ENCODE data around the gene ATXN7L1.
"Not testable (repeated sequence)": the region's sequence is repeated elsewhere in the genome, so short reads cannot be mapped to it uniquely, and the experiment has no call there.

The ATXN7L1 gene

GRCh38 chr7:105613611-105614330, 262.6 kb downstream of the ATXN7L1 start:
- H3K4me3 ChIP-seq (ENCODE audit: low read length in 2 of 2): no peak overlapping the region

DNA sequence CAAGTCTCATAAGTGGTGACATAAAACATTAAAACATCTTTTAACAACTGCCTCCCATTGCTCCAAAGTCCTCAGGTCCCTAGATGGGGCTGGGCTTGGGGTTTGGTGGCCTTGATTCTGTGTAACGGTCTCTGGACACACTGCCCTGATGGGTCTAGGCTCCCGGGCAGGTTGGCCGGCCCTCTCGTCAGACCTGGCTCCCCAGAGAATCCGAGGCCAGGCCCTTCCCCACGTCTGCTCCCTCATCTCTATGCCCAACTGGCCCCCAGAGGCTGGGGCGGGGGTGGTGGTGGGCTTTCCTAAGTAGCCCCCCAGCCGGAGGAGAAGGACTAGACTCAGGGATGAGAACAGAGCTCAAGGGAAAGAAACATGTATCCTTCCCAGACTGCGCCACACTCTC, 263.6 kb downstream of the ATXN7L1 start:
- no peaks in the 10 kb centered on the region for H3K4me1 ChIP-seq (ENCODE audit: control insufficient read depth in 2 of 2, insufficient read depth in 2 of 2, low read length in 2 of 2)
- H3K9ac ChIP-seq (ENCODE audit: low read depth in 1 of 2, low read length in 2 of 2): no peak overlapping the region
- peaks cover 8 to 20% of the 10 kb centered on the region in 2 donors for H3K36me3 ChIP-seq (ENCODE audit: control insufficient read depth in 2 of 2, insufficient read depth in 2 of 2, low read length in 2 of 2)
- no peaks in the 10 kb centered on the region for H3K9me3 ChIP-seq (ENCODE audit: control insufficient read depth in 2 of 2, low read length in 2 of 2)
- no peak overlapping the region for H3K4me3 ChIP-seq (ENCODE audit: low read length in 2 of 2)
- no peaks in the 10 kb centered on the region for H3K27me3 ChIP-seq (ENCODE audit: control insufficient read depth in 2 of 2, insufficient read depth in 2 of 2, low read length in 2 of 2)
- H3K27ac ChIP-seq (ENCODE audit: low read depth in 2 of 2, low read length in 2 of 2): no peak overlapping the region

More at GRCh38 chr7:105613611-105614330, 262.6 kb downstream of the ATXN7L1 start:
- no peaks in the 10 kb centered on the region for H3K4me1 ChIP-seq (ENCODE audit: control insufficient read depth in 2 of 2, insufficient read depth in 2 of 2, low read length in 2 of 2)
- H3K9ac ChIP-seq (ENCODE audit: low read depth in 1 of 2, low read length in 2 of 2): no peak overlapping the region
- no peaks in the 10 kb centered on the region for H3K27me3 ChIP-seq (ENCODE audit: control insufficient read depth in 2 of 2, insufficient read depth in 2 of 2, low read length in 2 of 2)
- no peak overlapping the region for H3K27ac ChIP-seq (ENCODE audit: low read depth in 2 of 2, low read length in 2 of 2)
- no peaks in the 10 kb centered on the region for H3K9me3 ChIP-seq (ENCODE audit: control insufficient read depth in 2 of 2, low read length in 2 of 2)
- peaks cover 16 to 23% of the 10 kb centered on the region in 2 donors for H3K36me3 ChIP-seq (ENCODE audit: control insufficient read depth in 2 of 2, insufficient read depth in 2 of 2, low read length in 2 of 2)

DNA sequence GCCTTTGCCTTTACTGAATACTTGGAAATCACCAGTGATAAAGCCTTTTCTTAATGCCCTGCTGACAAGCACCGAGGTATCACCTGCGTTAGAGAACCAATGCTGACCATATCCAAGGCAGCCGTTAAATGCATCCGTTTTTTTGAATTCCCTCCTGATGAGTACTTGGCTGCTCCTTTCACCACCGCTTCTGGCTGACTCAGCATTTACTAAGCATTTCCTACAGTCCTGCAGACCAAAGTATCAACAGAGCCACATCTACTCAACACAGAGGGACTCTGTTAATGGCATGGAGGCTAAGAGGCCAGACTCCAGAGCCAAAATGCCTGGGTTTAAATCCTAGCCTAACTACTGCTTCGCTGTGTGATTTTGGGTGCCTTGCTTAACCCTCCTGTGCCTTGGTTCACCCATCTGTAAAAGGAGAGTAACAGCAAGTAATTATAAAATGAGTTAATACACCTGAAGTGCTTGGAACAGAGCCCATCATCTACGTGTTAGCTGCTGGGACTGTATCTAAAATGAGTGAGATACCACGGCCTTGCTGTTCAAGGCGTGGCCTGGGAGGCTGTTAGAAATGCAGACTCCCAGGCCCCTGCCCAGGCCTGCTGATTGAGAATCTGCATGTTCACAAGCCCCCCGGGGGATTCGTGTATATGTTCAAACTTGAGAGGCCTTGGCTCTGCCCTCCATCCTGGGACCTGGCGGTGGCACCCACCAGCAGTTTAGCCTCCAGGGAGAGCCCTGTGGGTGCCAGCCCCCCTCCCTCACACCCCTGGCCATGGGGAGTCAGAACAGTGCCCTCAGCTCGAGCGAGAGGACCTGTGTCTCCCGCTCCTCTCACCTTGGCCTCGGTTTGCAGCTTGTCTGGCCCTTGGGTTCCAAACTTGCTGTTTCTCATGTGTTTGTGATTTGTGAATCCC, 264.3 kb downstream of the ATXN7L1 start:
- Histone ChIP-seq H3K4me3 (ENCODE audit: low read length in 2 of 2) (no peak overlapping the region), H3K27me3 (ENCODE audit: control insufficient read depth in 2 of 2, insufficient read depth in 2 of 2, low read length in 2 of 2) (no peaks in the 10 kb centered on the region), H3K36me3 (ENCODE audit: control insufficient read depth in 2 of 2, insufficient read depth in 2 of 2, low read length in 2 of 2) (peaks cover 8 to 17% of the 10 kb centered on the region in 2 donors), H3K9ac (ENCODE audit: low read depth in 1 of 2, low read length in 2 of 2) (no peak overlapping the region), H3K27ac (ENCODE audit: low read depth in 2 of 2, low read length in 2 of 2) (no peak overlapping the region), H3K4me1 (ENCODE audit: control insufficient read depth in 2 of 2, insufficient read depth in 2 of 2, low read length in 2 of 2) (no peaks in the 10 kb centered on the region), H3K9me3 (ENCODE audit: control insufficient read depth in 2 of 2, low read length in 2 of 2) (no peaks in the 10 kb centered on the region)

GRCh38 chr7:105610165-105610930, 266.1 kb downstream of the ATXN7L1 start:
- Histone ChIP-seq H3K4me3 (ENCODE audit: low read length in 2 of 2) (no peak overlapping the region), H3K27me3 (ENCODE audit: control insufficient read depth in 2 of 2, insufficient read depth in 2 of 2, low read length in 2 of 2) (no peaks in the 10 kb centered on the region), H3K27ac (ENCODE audit: low read depth in 2 of 2, low read length in 2 of 2) (no peak overlapping the region), H3K36me3 (ENCODE audit: control insufficient read depth in 2 of 2, insufficient read depth in 2 of 2, low read length in 2 of 2) (peaks cover 2 to 10% of the 10 kb centered on the region in 2 donors), H3K4me1 (ENCODE audit: control insufficient read depth in 2 of 2, insufficient read depth in 2 of 2, low read length in 2 of 2) (no peaks in the 10 kb centered on the region), H3K9ac (ENCODE audit: low read depth in 1 of 2, low read length in 2 of 2) (no peak overlapping the region), H3K9me3 (ENCODE audit: control insufficient read depth in 2 of 2, low read length in 2 of 2) (no peaks in the 10 kb centered on the region)

- H3K27me3 ChIP-seq (ENCODE audit: control insufficient read depth in 2 of 2, insufficient read depth in 2 of 2, low read length in 2 of 2): no peaks in the 10 kb centered on the region
- no peak overlapping the region for H3K27ac ChIP-seq (ENCODE audit: low read depth in 2 of 2, low read length in 2 of 2)
- H3K9ac ChIP-seq (ENCODE audit: low read depth in 1 of 2, low read length in 2 of 2): no peak overlapping the region
- no peaks in the 10 kb centered on the region for H3K4me1 ChIP-seq (ENCODE audit: control insufficient read depth in 2 of 2, insufficient read depth in 2 of 2, low read length in 2 of 2)
- no peak overlapping the region for H3K4me3 ChIP-seq (ENCODE audit: low read length in 2 of 2)
- no peaks in the 10 kb centered on the region for H3K36me3 ChIP-seq (ENCODE audit: control insufficient read depth in 2 of 2, insufficient read depth in 2 of 2, low read length in 2 of 2)
- H3K9me3 ChIP-seq (ENCODE audit: control insufficient read depth in 2 of 2, low read length in 2 of 2): no peaks in the 10 kb centered on the region
These were observed 273.8 kb downstream of the ATXN7L1 start for GRCh38 chr7:105602325-105603305.

DNA sequence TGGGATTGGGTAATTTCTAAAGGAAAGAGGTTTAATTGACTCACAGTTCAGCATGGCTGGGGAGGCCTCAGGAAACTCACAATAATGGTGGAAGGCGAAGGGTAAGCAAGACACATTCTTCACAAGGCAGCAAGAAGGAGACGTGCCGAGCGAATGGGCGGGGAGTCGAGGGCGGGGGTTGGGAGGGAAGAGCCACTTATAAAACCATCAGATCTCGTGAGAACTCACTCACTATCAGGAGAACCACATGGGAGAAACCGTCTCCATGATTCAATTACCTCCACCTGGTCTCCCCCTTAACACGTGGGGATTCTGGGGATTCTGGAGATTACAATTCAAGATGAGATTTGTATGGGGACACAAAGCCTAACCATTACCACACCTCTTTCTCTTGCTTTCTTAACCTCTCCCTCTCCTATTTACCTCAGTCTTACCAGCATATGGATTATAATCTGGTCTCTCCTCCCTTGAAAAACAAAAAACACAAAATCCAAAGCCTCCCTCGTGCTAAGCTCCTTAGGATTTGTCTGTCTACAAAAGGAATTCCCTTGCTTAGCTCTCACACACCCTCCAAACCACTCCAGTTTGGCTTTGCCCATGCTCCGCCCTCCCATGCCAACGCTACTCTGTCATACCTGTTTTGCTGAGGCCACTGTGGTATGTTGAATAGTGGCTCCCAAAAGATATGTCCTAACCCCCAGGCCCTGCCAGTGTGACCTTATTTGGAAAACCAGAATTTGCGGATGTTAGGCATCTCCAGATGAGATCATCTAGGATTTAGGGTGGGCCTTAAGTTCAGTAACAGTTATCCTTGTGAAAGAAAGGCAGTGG, 275.5 kb downstream of the ATXN7L1 start:
- Histone ChIP-seq H3K9ac (ENCODE audit: low read depth in 1 of 2, low read length in 2 of 2) (no peak overlapping the region), H3K27me3 (ENCODE audit: control insufficient read depth in 2 of 2, insufficient read depth in 2 of 2, low read length in 2 of 2) (no peaks in the 10 kb centered on the region), H3K4me1 (ENCODE audit: control insufficient read depth in 2 of 2, insufficient read depth in 2 of 2, low read length in 2 of 2) (no peaks in the 10 kb centered on the region), H3K9me3 (ENCODE audit: control insufficient read depth in 2 of 2, low read length in 2 of 2) (no peaks in the 10 kb centered on the region), H3K27ac (ENCODE audit: low read depth in 2 of 2, low read length in 2 of 2) (no peak overlapping the region), H3K4me3 (ENCODE audit: low read length in 2 of 2) (no peak overlapping the region), H3K36me3 (ENCODE audit: control insufficient read depth in 2 of 2, insufficient read depth in 2 of 2, low read length in 2 of 2) (no peaks in the 10 kb centered on the region)

- Histone ChIP-seq H3K27me3 (ENCODE audit: control insufficient read depth in 2 of 2, insufficient read depth in 2 of 2, low read length in 2 of 2) (no peaks in the 10 kb centered on the region), H3K9ac (ENCODE audit: low read depth in 1 of 2, low read length in 2 of 2) (no peak overlapping the region), H3K4me3 (ENCODE audit: low read length in 2 of 2) (no peak overlapping the region), H3K9me3 (ENCODE audit: control insufficient read depth in 2 of 2, low read length in 2 of 2) (no peaks in the 10 kb centered on the region), H3K27ac (ENCODE audit: low read depth in 2 of 2, low read length in 2 of 2) (no peak overlapping the region), H3K4me1 (ENCODE audit: control insufficient read depth in 2 of 2, insufficient read depth in 2 of 2, low read length in 2 of 2) (no peaks in the 10 kb centered on the region), H3K36me3 (ENCODE audit: control insufficient read depth in 2 of 2, insufficient read depth in 2 of 2, low read length in 2 of 2) (no peaks in the 10 kb centered on the region)
These were observed 276.8 kb downstream of the ATXN7L1 start for GRCh38 chr7:105599551-105599950.

DNA sequence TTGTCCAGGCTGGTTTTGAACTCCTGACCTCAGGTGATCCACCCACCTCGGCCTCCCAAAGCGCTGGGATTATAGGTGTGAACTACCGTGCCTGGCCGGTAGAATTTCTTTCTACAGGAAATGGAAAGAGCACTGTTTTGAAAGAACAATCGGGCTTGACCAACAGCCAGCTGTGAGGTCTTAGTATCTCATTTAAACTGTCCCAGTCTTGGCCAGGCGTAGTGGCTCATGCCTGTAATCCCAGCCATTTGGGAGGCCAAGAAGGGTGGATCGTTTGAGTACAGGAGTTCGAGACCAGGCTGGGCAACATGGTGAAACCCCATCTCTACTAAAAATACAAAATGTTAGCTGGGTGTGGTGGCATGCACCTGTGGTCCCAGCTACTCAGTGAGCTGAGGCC, 277.3 kb downstream of the ATXN7L1 start:
- H3K27me3 ChIP-seq (ENCODE audit: control insufficient read depth in 2 of 2, insufficient read depth in 2 of 2, low read length in 2 of 2); H3K9ac ChIP-seq (ENCODE audit: low read depth in 1 of 2, low read length in 2 of 2); H3K36me3 ChIP-seq (ENCODE audit: control insufficient read depth in 2 of 2, insufficient read depth in 2 of 2, low read length in 2 of 2); H3K27ac ChIP-seq (ENCODE audit: low read depth in 2 of 2, low read length in 2 of 2); H3K9me3 ChIP-seq (ENCODE audit: control insufficient read depth in 2 of 2, low read length in 2 of 2); H3K4me3 ChIP-seq (ENCODE audit: low read length in 2 of 2); H3K4me1 ChIP-seq (ENCODE audit: control insufficient read depth in 2 of 2, insufficient read depth in 2 of 2, low read length in 2 of 2): not testable (repeated sequence)

- Histone ChIP-seq H3K27ac (ENCODE audit: low read depth in 2 of 2, low read length in 2 of 2) (no peak overlapping the region), H3K4me3 (ENCODE audit: low read length in 2 of 2) (no peak overlapping the region), H3K9ac (ENCODE audit: low read depth in 1 of 2, low read length in 2 of 2) (no peak overlapping the region), H3K9me3 (ENCODE audit: control insufficient read depth in 2 of 2, low read length in 2 of 2) (no peaks in the 10 kb centered on the region), H3K4me1 (ENCODE audit: control insufficient read depth in 2 of 2, insufficient read depth in 2 of 2, low read length in 2 of 2) (no peaks in the 10 kb centered on the region), H3K36me3 (ENCODE audit: control insufficient read depth in 2 of 2, insufficient read depth in 2 of 2, low read length in 2 of 2) (no peaks in the 10 kb centered on the region), H3K27me3 (ENCODE audit: control insufficient read depth in 2 of 2, insufficient read depth in 2 of 2, low read length in 2 of 2) (no peaks in the 10 kb centered on the region)
These were observed 279.5 kb downstream of the ATXN7L1 start for GRCh38 chr7:105596866-105597265.
